Keratinocyte (primary cell): ENCODE measurements around the gene SH3RF2. TPM values are rescaled to one million over a fixed set of nuclear protein-coding genes. Genes with fewer than 3 reads are reported as not detected.

Source experiments
- DNase-seq: peaks from one replicate; pipeline ENCODE4 v3.0.0-alpha.2; 2011; ENCODE audit warnings: low read depth, missing footprints, low spot score
- FAIRE-seq: peaks from 2 replicates; lab custom pipeline; 2011; peaks lifted over from hg19 to GRCh38; lab: Jason Lieb, UNC
- H2AFZ ChIP-seq: 2 replicates; pipeline ENCODE4 v1.6.0; 2012; ENCODE audit warnings: low read length, control low read depth, inconsistent platforms; ENCODE audit not compliant: control insufficient read depth
- H3K27ac ChIP-seq: 2 replicates; pipeline ENCODE4 v1.5.1; 2011; ENCODE audit warnings: low read length; ENCODE audit not compliant: control insufficient read depth, insufficient read depth
- H3K27me3 ChIP-seq: 3 replicates; pipeline ENCODE4 v1.6.0; 2011; ENCODE audit warnings: low read length; ENCODE audit not compliant: control insufficient read depth, insufficient read depth; ENCODE audit errors: extremely low read depth
- H3K36me3 ChIP-seq, 2 experiments: 2 replicates in 1 of 2; 3 replicates in 1 of 2; pipeline ENCODE4 v1.5.1; 2011; ENCODE audit warnings: low read length in 2 of 2, mild to moderate bottlenecking in 1 of 2; ENCODE audit not compliant: control insufficient read depth in 2 of 2, insufficient read depth in 2 of 2; ENCODE audit errors: extremely low read depth in 1 of 2
- H3K4me1 ChIP-seq: 3 replicates; pipeline ENCODE4 v1.5.1; 2011; ENCODE audit warnings: low read length; ENCODE audit not compliant: control insufficient read depth, insufficient read depth; ENCODE audit errors: extremely low read depth
- H3K4me2 ChIP-seq: 3 replicates; pipeline ENCODE4 v1.6.0; 2011; ENCODE audit warnings: low read depth, low read length; ENCODE audit not compliant: control insufficient read depth, insufficient read depth; ENCODE audit errors: extremely low read depth
- H3K4me3 ChIP-seq, 3 experiments: fragments of 200-600 bp in 1 of 3; sonication (generic) in 1 of 3; 2 replicates in 2 of 3; 3 replicates in 1 of 3; pipeline ENCODE4 v1.5.1; 2011 to 2016; ENCODE audit warnings: low read length in 3 of 3, mild to moderate bottlenecking in 3 of 3, control low read depth in 2 of 3, inconsistent platforms in 1 of 3, low read depth in 1 of 3, mixed read lengths in 1 of 3, mixed run types in 1 of 3, moderate library complexity in 1 of 3; ENCODE audit not compliant: control insufficient read depth in 2 of 3, insufficient read depth in 2 of 3; ENCODE audit errors: extremely low read depth in 1 of 3
- H3K79me2 ChIP-seq: 2 replicates; pipeline ENCODE4 v1.6.0; 2012; ENCODE audit warnings: low read length; ENCODE audit not compliant: control insufficient read depth, insufficient read depth
- H3K9ac ChIP-seq: 3 replicates; pipeline ENCODE4 v1.6.0; 2011; ENCODE audit warnings: low read length; ENCODE audit not compliant: control insufficient read depth, insufficient read depth; ENCODE audit errors: extremely low read depth
- H3K9me1 ChIP-seq: 3 replicates; pipeline ENCODE4 v1.6.0; 2011; ENCODE audit warnings: low read length; ENCODE audit not compliant: control insufficient read depth, insufficient read depth; ENCODE audit errors: extremely low read depth
- H3K9me3 ChIP-seq: 2 replicates; pipeline ENCODE4 v1.5.1; 2012; ENCODE audit warnings: low read depth, low read length; ENCODE audit not compliant: control insufficient read depth
- H4K20me1 ChIP-seq: 3 replicates; pipeline ENCODE4 v1.6.0; 2011; ENCODE audit warnings: low read length; ENCODE audit not compliant: control insufficient read depth, insufficient read depth; ENCODE audit errors: extremely low read depth
- EZH2 ChIP-seq: IDR thresholded peaks from one replicate; pipeline ENCODE4 v1.6.1; 2012; ENCODE audit warnings: inconsistent platforms, mild to moderate bottlenecking, low read length, moderate library complexity
- dilution Hi-C: fragments of 300-500 bp; cut with MboI; formaldehyde crosslinking; loops from one replicate; pipeline ENCODE4 v1.7.0; 2020; ENCODE audit warnings: low sequenced_read_pairs; ENCODE audit not compliant: extremely low pct_ligation_motif_present
- polyA plus RNA-seq, 5 experiments: library from polyadenylated mRNA; depleted of rRNA in 3 of 5; stranded (reverse) in 3 of 5; stranded (forward) in 1 of 5; unstranded in 1 of 5; fragments of >200 nt; gene quantifications; 1 replicate in 1 of 5; 2 replicates in 3 of 5; 3 replicates in 1 of 5; pipeline versions ENCODE4 v1.2.1 to v1.2.3, GENCODE V29; 2011 to 2012; ENCODE audit warnings: missing spikeins in 2 of 5, low read depth in 1 of 5, low replicate concordance in 1 of 5
- TF ChIP-seq, protein P1 (sequence below), 3 experiments: IDR thresholded peaks in 1 of 3; conservative IDR thresholded peaks in 1 of 3; optimal IDR thresholded peaks in 1 of 3; 2 replicates in 2 of 3; 3 replicates in 1 of 3; pipeline versions ENCODE3 to v1.5.1; 2011; ENCODE audit warnings: low read length in 3 of 3, mild to moderate bottlenecking in 3 of 3, moderate library complexity in 2 of 3, control low read depth in 1 of 3, inconsistent platforms in 1 of 3; ENCODE audit not compliant: insufficient read depth in 2 of 3; ENCODE audit errors: extremely low read depth in 1 of 3

The SH3RF2 gene
- polyA plus RNA-seq, 1 donor (not counting 4 experiments of a cell fraction or from before 2014, with no cell fraction given), result 43.7 TPM

DNA sequence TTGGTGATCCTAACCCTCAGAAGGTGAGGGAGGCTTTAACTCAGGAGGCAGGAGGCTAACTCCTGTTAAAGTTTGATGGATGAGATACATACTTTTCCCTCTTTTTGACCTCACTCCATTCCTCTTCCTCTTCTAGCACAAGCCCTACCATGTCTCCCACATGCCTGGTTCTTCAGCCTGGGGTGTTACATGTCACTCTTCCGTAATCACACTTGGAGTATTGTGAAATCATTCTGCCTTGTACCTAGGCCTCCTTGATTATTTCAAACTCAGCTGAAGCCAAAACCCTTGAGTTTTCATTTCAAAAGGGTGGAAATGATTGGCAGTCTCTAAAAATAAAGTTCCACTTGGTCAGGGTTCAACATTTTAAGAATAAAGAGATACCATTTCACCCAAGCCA is 167.2 kb downstream of the SH3RF2 start:
- no peak for TF ChIP-seq EZH2
- TF ChIP-seq, protein P1, sequence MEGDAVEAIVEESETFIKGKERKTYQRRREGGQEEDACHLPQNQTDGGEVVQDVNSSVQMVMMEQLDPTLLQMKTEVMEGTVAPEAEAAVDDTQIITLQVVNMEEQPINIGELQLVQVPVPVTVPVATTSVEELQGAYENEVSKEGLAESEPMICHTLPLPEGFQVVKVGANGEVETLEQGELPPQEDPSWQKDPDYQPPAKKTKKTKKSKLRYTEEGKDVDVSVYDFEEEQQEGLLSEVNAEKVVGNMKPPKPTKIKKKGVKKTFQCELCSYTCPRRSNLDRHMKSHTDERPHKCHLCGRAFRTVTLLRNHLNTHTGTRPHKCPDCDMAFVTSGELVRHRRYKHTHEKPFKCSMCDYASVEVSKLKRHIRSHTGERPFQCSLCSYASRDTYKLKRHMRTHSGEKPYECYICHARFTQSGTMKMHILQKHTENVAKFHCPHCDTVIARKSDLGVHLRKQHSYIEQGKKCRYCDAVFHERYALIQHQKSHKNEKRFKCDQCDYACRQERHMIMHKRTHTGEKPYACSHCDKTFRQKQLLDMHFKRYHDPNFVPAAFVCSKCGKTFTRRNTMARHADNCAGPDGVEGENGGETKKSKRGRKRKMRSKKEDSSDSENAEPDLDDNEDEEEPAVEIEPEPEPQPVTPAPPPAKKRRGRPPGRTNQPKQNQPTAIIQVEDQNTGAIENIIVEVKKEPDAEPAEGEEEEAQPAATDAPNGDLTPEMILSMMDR (optimal IDR thresholded peaks at IDR 0.05 in 1 of 3, IDR thresholded peaks at IDR 0.05 in 1 of 3, conservative IDR thresholded peaks at IDR 0.05 in 1 of 3; ENCODE audit: extremely low read depth in 1 of 3, insufficient read depth in 2 of 3, low read length in 3 of 3), result no peak
- peak; percentile 88 for FAIRE-seq
- no peak for DNase-seq
- H3K9me3 ChIP-seq, result no peaks in the 10 kb centered on the region
- H3K9me1 ChIP-seq, result no peaks in the 10 kb centered on the region
- H3K36me3 ChIP-seq, result no peaks in the 10 kb centered on the region
- no peak overlapping the region for H3K4me2 ChIP-seq
- H3K27ac ChIP-seq, result no peak overlapping the region
- peak overlapping the region; percentile 43 for H2AFZ ChIP-seq
- no peak overlapping the region for H3K4me3 ChIP-seq
- H3K27me3 ChIP-seq, result no peaks in the 10 kb centered on the region
- dilution Hi-C loops, result no loop called here
- H3K9ac ChIP-seq, result no peak overlapping the region
- H3K4me1 ChIP-seq, result peaks cover 9% of the 10 kb centered on the region
- no peaks in the 10 kb centered on the region for H3K79me2 ChIP-seq
- H4K20me1 ChIP-seq, result no peaks in the 10 kb centered on the region

DNA sequence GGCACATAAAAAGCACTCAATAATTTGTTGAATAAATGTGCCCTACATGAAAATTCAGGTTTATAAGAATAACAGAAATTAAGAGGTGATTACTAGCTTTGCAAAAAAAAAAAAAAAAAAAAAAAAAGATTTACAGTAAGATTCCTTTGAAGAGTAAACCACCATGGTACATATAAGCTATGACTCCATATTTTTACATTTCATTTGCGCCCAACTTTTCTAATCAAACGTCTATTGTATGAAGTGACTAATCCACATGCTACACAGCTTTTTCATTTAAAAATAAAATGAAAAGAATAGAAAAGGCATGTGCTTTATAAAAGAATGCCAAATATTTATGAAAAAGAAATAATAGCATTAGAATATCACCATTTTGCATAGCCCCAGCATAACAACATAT is 169.1 kb downstream of the SH3RF2 start, which contains the start of gene PLAC8L1:
Gene PLAC8L1, minus strand, starts transcription at position 101 of the 400 bp plus-strand sequence. CDS start 1,266 bp downstream, outside the sequence.
- Histone ChIP-seq H4K20me1 (no peaks in the 10 kb centered on the region), H2AFZ (no peak within 1 kb of the TSS), H3K27ac (no peak within 1 kb of the TSS), H3K4me2 (no peak within 1 kb of the TSS), H3K79me2 (no peaks in the 10 kb centered on the region), H3K9ac (no peak within 1 kb of the TSS), H3K4me1 (peaks cover 9% of the 10 kb centered on the region), H3K4me3 (no peak within 1 kb of the TSS), H3K27me3 (no peaks in the 10 kb centered on the region), H3K9me1 (no peaks in the 10 kb centered on the region), H3K9me3 (no peaks in the 10 kb centered on the region), H3K36me3 (no peaks in the 10 kb centered on the region)
- no peak for DNase-seq
- dilution Hi-C loops, result no loop called here
- no peak for FAIRE-seq
- no peak for TF ChIP-seq EZH2
- TF ChIP-seq, protein P1 (optimal IDR thresholded peaks at IDR 0.05 in 1 of 3, IDR thresholded peaks at IDR 0.05 in 1 of 3, conservative IDR thresholded peaks at IDR 0.05 in 1 of 3; ENCODE audit: extremely low read depth in 1 of 3, insufficient read depth in 2 of 3, low read length in 3 of 3), result no peak
